ENCODE data around the gene PGAP1.

PGAP1 gene

GRCh38 chr2:196970099-196970498 lies 43.6 kb upstream of the PGAP1 start:
- TF ChIP-seq CTCF (IDR thresholded peaks at IDR 0.05; ENCODE audit: insufficient read depth, low read length, poor library complexity, severe bottlenecking) (no peak), EZH2phosphoT487 (conservative IDR thresholded peaks at IDR 0.05; ENCODE audit: low read length) (no peak)
- H4K20me1 ChIP-seq (ENCODE audit: low read depth, low read length): no peaks in the 10 kb centered on the region
- H3K9me3 ChIP-seq (ENCODE audit: insufficient read depth, low read length): no peaks in the 10 kb centered on the region
- no peaks in the 10 kb centered on the region for H3K27me3 ChIP-seq (ENCODE audit: low read length)
- H3K27ac ChIP-seq (ENCODE audit: low read depth, low read length): no peak overlapping the region
- H3K9me2 ChIP-seq (replicated peaks; ENCODE audit: insufficient read depth, low read length): no peaks in the 10 kb centered on the region
- H3K9ac ChIP-seq (ENCODE audit: low read length): no peak overlapping the region
- H3K36me3 ChIP-seq (ENCODE audit: low read length): no peaks in the 10 kb centered on the region
- no peak overlapping the region for H3K4me3 ChIP-seq (ENCODE audit: insufficient read depth, low read length, poor library complexity, severe bottlenecking)
- no peak overlapping the region for H3K4me2 ChIP-seq (ENCODE audit: low read depth, low read length, poor library complexity, severe bottlenecking)
- no peaks in the 10 kb centered on the region for H3K79me2 ChIP-seq (ENCODE audit: insufficient read depth, low read length)
- no peak overlapping the region for H2AFZ ChIP-seq (ENCODE audit: low read depth, low read length, severe bottlenecking)
- H3F3A ChIP-seq (ENCODE audit: insufficient read depth): no peaks in the 10 kb centered on the region

DNA sequence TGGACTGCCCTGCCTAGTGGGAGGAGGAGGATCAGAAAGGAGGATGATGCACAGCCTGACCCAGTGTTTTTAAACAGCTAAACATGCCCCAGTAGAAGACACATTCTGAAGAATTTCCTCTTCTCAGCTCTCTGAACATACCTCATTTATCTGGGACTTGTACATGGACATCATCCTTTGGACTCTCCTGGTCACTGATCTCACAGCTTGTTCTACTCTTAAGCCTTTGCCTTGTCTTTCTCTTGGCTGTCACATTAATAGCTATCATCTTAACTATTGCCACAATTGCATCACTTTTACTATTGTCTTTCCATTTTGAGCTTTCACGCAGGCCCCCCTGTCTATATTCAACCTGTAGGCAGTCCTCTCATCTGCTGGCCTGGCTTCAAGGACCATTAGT lies 42.0 kb upstream of the PGAP1 start:
- Histone ChIP-seq H3F3A (ENCODE audit: insufficient read depth) (no peaks in the 10 kb centered on the region), H3K36me3 (ENCODE audit: low read length) (no peaks in the 10 kb centered on the region), H3K79me2 (ENCODE audit: insufficient read depth, low read length) (no peaks in the 10 kb centered on the region), H4K20me1 (ENCODE audit: low read depth, low read length) (no peaks in the 10 kb centered on the region), H3K27ac (ENCODE audit: low read depth, low read length) (no peak overlapping the region), H3K4me3 (ENCODE audit: insufficient read depth, low read length, poor library complexity, severe bottlenecking) (no peak overlapping the region), H2AFZ (ENCODE audit: low read depth, low read length, severe bottlenecking) (no peak overlapping the region), H3K27me3 (ENCODE audit: low read length) (no peaks in the 10 kb centered on the region), H3K9me3 (ENCODE audit: insufficient read depth, low read length) (no peaks in the 10 kb centered on the region), H3K9me2 (replicated peaks; ENCODE audit: insufficient read depth, low read length) (no peaks in the 10 kb centered on the region), H3K9ac (ENCODE audit: low read length) (no peak overlapping the region), H3K4me2 (ENCODE audit: low read depth, low read length, poor library complexity, severe bottlenecking) (no peak overlapping the region)
- no peak for TF ChIP-seq EZH2phosphoT487 (conservative IDR thresholded peaks at IDR 0.05; ENCODE audit: low read length)
- TF ChIP-seq CTCF (IDR thresholded peaks at IDR 0.05; ENCODE audit: insufficient read depth, low read length, poor library complexity, severe bottlenecking): no peak

GRCh38 chr2:196967775-196968174 lies 41.3 kb upstream of the PGAP1 start:
- H3K4me3 ChIP-seq (ENCODE audit: insufficient read depth, low read length, poor library complexity, severe bottlenecking): no peak overlapping the region
- no peaks in the 10 kb centered on the region for H3K79me2 ChIP-seq (ENCODE audit: insufficient read depth, low read length)
- no peak overlapping the region for H3K4me2 ChIP-seq (ENCODE audit: low read depth, low read length, poor library complexity, severe bottlenecking)
- TF ChIP-seq CTCF (IDR thresholded peaks at IDR 0.05; ENCODE audit: insufficient read depth, low read length, poor library complexity, severe bottlenecking) (no peak), EZH2phosphoT487 (conservative IDR thresholded peaks at IDR 0.05; ENCODE audit: low read length) (no peak)
- H3K27me3 ChIP-seq (ENCODE audit: low read length): no peaks in the 10 kb centered on the region
- no peaks in the 10 kb centered on the region for H3F3A ChIP-seq (ENCODE audit: insufficient read depth)
- no peaks in the 10 kb centered on the region for H3K9me2 ChIP-seq (replicated peaks; ENCODE audit: insufficient read depth, low read length)
- no peaks in the 10 kb centered on the region for H4K20me1 ChIP-seq (ENCODE audit: low read depth, low read length)
- no peak overlapping the region for H3K27ac ChIP-seq (ENCODE audit: low read depth, low read length)
- no peak overlapping the region for H2AFZ ChIP-seq (ENCODE audit: low read depth, low read length, severe bottlenecking)
- no peaks in the 10 kb centered on the region for H3K9me3 ChIP-seq (ENCODE audit: insufficient read depth, low read length)
- H3K36me3 ChIP-seq (ENCODE audit: low read length): no peaks in the 10 kb centered on the region
- no peak overlapping the region for H3K9ac ChIP-seq (ENCODE audit: low read length)

DNA sequence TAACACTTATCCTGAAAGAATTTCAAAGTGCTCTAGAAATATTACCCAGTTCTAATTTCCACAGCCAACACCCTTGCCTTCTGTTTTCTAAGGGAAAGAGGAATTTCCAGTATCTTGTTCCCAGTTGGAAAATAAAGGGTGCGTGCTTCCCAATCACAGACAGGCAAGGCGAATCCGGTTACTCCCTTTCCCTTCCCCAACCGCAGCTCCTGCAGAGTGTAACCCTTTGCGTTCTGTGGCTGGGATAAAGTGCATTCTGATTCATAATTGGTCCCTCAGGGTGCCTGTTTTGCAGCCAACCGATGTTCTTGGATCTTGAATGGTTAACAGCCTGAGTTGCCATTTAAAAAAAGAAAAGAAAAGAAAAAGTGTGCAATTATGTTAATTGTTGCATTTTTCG lies 40.6 kb upstream of the PGAP1 start:
- Histone ChIP-seq H3K9ac (ENCODE audit: low read length) (no peak overlapping the region), H3K79me2 (ENCODE audit: insufficient read depth, low read length) (no peaks in the 10 kb centered on the region), H3K36me3 (ENCODE audit: low read length) (no peaks in the 10 kb centered on the region), H2AFZ (ENCODE audit: low read depth, low read length, severe bottlenecking) (no peak overlapping the region), H3K27ac (ENCODE audit: low read depth, low read length) (no peak overlapping the region), H3K27me3 (ENCODE audit: low read length) (no peaks in the 10 kb centered on the region), H3K4me3 (ENCODE audit: insufficient read depth, low read length, poor library complexity, severe bottlenecking) (no peak overlapping the region), H3K9me2 (replicated peaks; ENCODE audit: insufficient read depth, low read length) (no peaks in the 10 kb centered on the region), H3K4me2 (ENCODE audit: low read depth, low read length, poor library complexity, severe bottlenecking) (no peak overlapping the region), H3K9me3 (ENCODE audit: insufficient read depth, low read length) (no peaks in the 10 kb centered on the region), H4K20me1 (ENCODE audit: low read depth, low read length) (no peaks in the 10 kb centered on the region), H3F3A (ENCODE audit: insufficient read depth) (no peaks in the 10 kb centered on the region)
- TF ChIP-seq CTCF (IDR thresholded peaks at IDR 0.05; ENCODE audit: insufficient read depth, low read length, poor library complexity, severe bottlenecking): no peak
- no peak for TF ChIP-seq EZH2phosphoT487 (conservative IDR thresholded peaks at IDR 0.05; ENCODE audit: low read length)
